Natural killer cell (primary cell): ENCODE results near the gene USP30. TPM values are rescaled to one million over a fixed set of nuclear protein-coding genes. Genes with fewer than 3 reads are reported as not detected.
A peak's percentile ranks its signal among the peaks of the same experiment; 100 is the strongest.

Source experiments
- ATAC-seq, 3 donors: fragments of 150-1000 bp in 2 of 3; fragments of 200-7000 bp in 1 of 3; cut with Tn5 transposase; 1 replicate in 1 of 3; 2 replicates in 2 of 3; pipeline ENCODE4 v1.10.0; 2021; ENCODE audit warnings: mild to moderate bottlenecking in 2 of 3, moderate library complexity in 2 of 3
- DNase-seq, 2 donors: peaks; one replicate each; pipeline versions ENCODE4 v3.0.0 to v3.0.0-alpha.2; 2013 to 2021; ENCODE audit warnings: mixed read lengths in 1 of 2
- H3K27ac ChIP-seq: one replicate; pipeline ENCODE4 v1.5.1; 2013; ENCODE audit warnings: mild to moderate bottlenecking, low read length
- H3K27me3 ChIP-seq: one replicate; pipeline ENCODE4 v1.6.1; 2013; ENCODE audit warnings: low read length; ENCODE audit not compliant: control insufficient read depth, insufficient read depth
- H3K36me3 ChIP-seq: one replicate; pipeline ENCODE4 v1.6.1; 2013; ENCODE audit warnings: low read length; ENCODE audit not compliant: control insufficient read depth, insufficient read depth
- H3K4me1 ChIP-seq: one replicate; pipeline ENCODE4 v1.6.1; 2013; ENCODE audit warnings: low read length; ENCODE audit not compliant: control insufficient read depth, insufficient read depth
- H3K4me3 ChIP-seq: one replicate; pipeline ENCODE4 v1.5.1; 2013; ENCODE audit warnings: low read length
- H3K9me3 ChIP-seq: one replicate; pipeline ENCODE4 v1.6.1; 2013; ENCODE audit warnings: low read length; ENCODE audit not compliant: control insufficient read depth, insufficient read depth
- H3K27ac Mint-ChIP-seq, 2 donors: one replicate each; pipeline ENCODE4 v1.8.0; 2022; ENCODE audit warnings: mild to moderate bottlenecking in 2 of 2, mixed read lengths in 2 of 2, moderate library complexity in 1 of 2
- H3K27me3 Mint-ChIP-seq, 2 donors: one replicate each; pipeline ENCODE4 v1.8.0; 2022; ENCODE audit warnings: low read depth in 2 of 2, mixed read lengths in 2 of 2
- H3K36me3 Mint-ChIP-seq: one replicate; pipeline ENCODE4 v1.8.0; 2022; ENCODE audit warnings: mixed read lengths
- H3K4me1 Mint-ChIP-seq, 2 donors: one replicate each; pipeline ENCODE4 v1.8.0; 2022; ENCODE audit warnings: mixed read lengths in 2 of 2
- H3K4me3 Mint-ChIP-seq: one replicate; pipeline ENCODE4 v1.8.0; 2022; ENCODE audit warnings: mild to moderate bottlenecking, moderate library complexity, mixed read lengths
- H3K9me3 Mint-ChIP-seq, 2 donors: one replicate each; pipeline ENCODE4 v1.8.0; 2022; ENCODE audit warnings: mixed read lengths in 2 of 2
- CTCF ChIP-seq: fragments of 200-600 bp; IDR thresholded peaks from one replicate; pipeline ENCODE4 v1.8.0; 2022; ENCODE audit warnings: antibody characterized with exemption
- WGBS: methylation state at CpG from one replicate; pipeline ENCODE4 v1.1.7; 2013; ENCODE audit warnings: missing lambda C conversion rate; ENCODE audit not compliant: insufficient coverage; 5-methylcytosine and 5-hydroxymethylcytosine counted together
- intact Hi-C: fragments of 100-400 bp; cut with micrococcal nuclease; formaldehyde crosslinking; loops from one replicate; pipeline ENCODE4 v1.14.2; 2022
- total RNA-seq, 4 donors: library from RNA; stranded (reverse); fragments of 120-200 nt in 1 of 4; gene quantifications; one replicate each; pipeline versions ENCODE4 v1.2.3 to v1.2.4, GENCODE V29; 2013 to 2022

The USP30 gene
- total RNA-seq, 3 donors from 2014 or later (not counting 1 experiment from before 2014, with no cell fraction given) = 18.4 to 20.8 (median 20.1) TPM

GRCh38 chr12:109134186-109134917 lies 82.0 kb downstream of the USP30 start:
- H3K27ac Mint-ChIP-seq = no peak overlapping the region
- no peak for DNase-seq

DNA sequence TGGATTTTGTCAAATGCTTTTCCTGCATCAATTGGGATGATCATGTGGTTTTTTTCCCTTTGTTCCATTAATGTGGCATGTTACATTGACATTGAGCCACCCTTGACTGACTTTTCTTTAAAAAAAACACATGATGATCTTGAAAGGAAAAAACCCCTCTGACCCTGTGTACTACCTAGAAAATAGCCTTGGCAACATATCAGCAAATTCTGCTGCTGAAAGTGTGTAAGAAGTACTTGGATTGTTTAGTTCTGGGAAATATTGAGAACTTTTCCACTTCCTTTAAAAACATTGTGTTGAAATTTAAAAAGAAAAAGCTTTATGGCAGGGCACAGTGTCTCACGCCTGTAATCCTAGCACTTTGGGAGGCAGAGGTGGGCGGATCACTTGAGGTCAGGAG lies 84.7 kb downstream of the USP30 start:
- no peak overlapping the region for H3K27ac Mint-ChIP-seq
- H3K27me3 Mint-ChIP-seq = peaks cover 0 to 3% of the 10 kb centered on the region in 2 donors
- no peaks in the 10 kb centered on the region for H3K4me1 Mint-ChIP-seq
- no peaks in the 10 kb centered on the region for H3K27me3 ChIP-seq
- H3K4me3 ChIP-seq = no peak overlapping the region
- no peak for ATAC-seq
- no peaks in the 10 kb centered on the region for H3K9me3 ChIP-seq
- no peak overlapping the region for H3K27ac ChIP-seq
- no peak for TF ChIP-seq CTCF
- no peak for DNase-seq
- no peaks in the 10 kb centered on the region for H3K36me3 ChIP-seq
- no peaks in the 10 kb centered on the region for H3K4me1 ChIP-seq
- H3K9me3 Mint-ChIP-seq = no peaks in the 10 kb centered on the region
- no peak overlapping the region for H3K4me3 Mint-ChIP-seq
- H3K36me3 Mint-ChIP-seq = no peaks in the 10 kb centered on the region
- 94% methylated on average over 2 of the region's 2 CpGs for WGBS
- intact Hi-C loops = no loop called here

More at GRCh38 chr12:109134186-109134917, 82.0 kb downstream of the USP30 start:
- Mint-ChIP-seq H3K27me3 (peaks cover 0 to 7% of the 10 kb centered on the region in 2 donors), H3K9me3 (no peaks in the 10 kb centered on the region), H3K36me3 (no peaks in the 10 kb centered on the region), H3K4me3 (no peak overlapping the region), H3K4me1 (no peaks in the 10 kb centered on the region)
- Histone ChIP-seq H3K27ac (no peak overlapping the region), H3K4me3 (no peak overlapping the region), H3K4me1 (no peaks in the 10 kb centered on the region), H3K9me3 (no peaks in the 10 kb centered on the region), H3K27me3 (no peaks in the 10 kb centered on the region), H3K36me3 (no peaks in the 10 kb centered on the region)
- 86% methylated on average over 6 of the region's 6 CpGs for WGBS
- peak in 1 of 3 donors; percentile 39 for ATAC-seq
- peak; percentile 12 for TF ChIP-seq CTCF
- intact Hi-C loops = no loop called here

Other genes with a start within 250 kb of the USP30 start
- gene SSH1, start 195.0 kb upstream of the USP30 start, total RNA-seq = 10 to 100 TPM; 57.4 to 74.1 (median 66.6) TPM
- not detected for gene DAO, start 172.5 kb upstream of the USP30 start, total RNA-seq
- gene SVOP, start 31.5 kb upstream of the USP30 start, total RNA-seq = not detected
- gene ALKBH2, start 40.9 kb downstream of the USP30 start, total RNA-seq = 10 to 100 TPM; 10.9 to 12.6 (median 11.9) TPM
- gene UNG, start 45.0 kb downstream of the USP30 start, total RNA-seq = 10 to 100 TPM in 1 of 3 donors, 1 to 10 TPM in 2; 8.7 to 10.7 (median 9.6) TPM
- 10 to 100 TPM in 1 of 3 donors, 1 to 10 TPM in 2; 4.1 to 14.3 (median 8.4) TPM for gene ACACB, start 64.0 kb downstream of the USP30 start, total RNA-seq